Nephron progenitor cell (in vitro differentiated cells): ENCODE data around the gene BORCS6.
A peak's percentile ranks its signal among the peaks of the same experiment; 100 is the strongest.

Experiments used
- DNase-seq: peaks from one replicate; pipeline ENCODE4 v3.0.0; 2021
- H3K27ac Mint-ChIP-seq: 2 replicates; pipeline ENCODE4 v1.8.0; 2021; ENCODE audit warnings: mild to moderate bottlenecking, moderate library complexity, mixed read lengths
- H3K27me3 Mint-ChIP-seq: 2 replicates; pipeline ENCODE4 v1.8.0; 2021; ENCODE audit warnings: mild to moderate bottlenecking, low read depth, mixed read lengths; ENCODE audit not compliant: poor library complexity
- H3K36me3 Mint-ChIP-seq: 2 replicates; pipeline ENCODE4 v1.8.0; 2021; ENCODE audit warnings: low read depth, mixed read lengths
- H3K4me1 Mint-ChIP-seq: 2 replicates; pipeline ENCODE4 v1.8.0; 2021; ENCODE audit warnings: mixed read lengths
- H3K4me3 Mint-ChIP-seq: 2 replicates; pipeline ENCODE4 v1.8.0; 2021; ENCODE audit warnings: mild to moderate bottlenecking, moderate library complexity, mixed read lengths
- H3K9me3 Mint-ChIP-seq: 2 replicates; pipeline ENCODE4 v1.8.0; 2021; ENCODE audit warnings: mild to moderate bottlenecking, moderate library complexity, mixed read lengths
- TF ChIP-seq, protein P1 (sequence below): fragments of 200-600 bp; sonication (generic); IDR thresholded peaks from 2 replicates; pipeline ENCODE4 v1.5.0; 2021; ENCODE audit warnings: antibody characterized with exemption

The BORCS6 gene

GRCh38 chr17:8156246-8156992 is 33.6 kb downstream of the BORCS6 start:
- no peak overlapping the region for H3K27ac Mint-ChIP-seq
- no peaks in the 10 kb centered on the region for H3K9me3 Mint-ChIP-seq
- TF ChIP-seq, protein P1, sequence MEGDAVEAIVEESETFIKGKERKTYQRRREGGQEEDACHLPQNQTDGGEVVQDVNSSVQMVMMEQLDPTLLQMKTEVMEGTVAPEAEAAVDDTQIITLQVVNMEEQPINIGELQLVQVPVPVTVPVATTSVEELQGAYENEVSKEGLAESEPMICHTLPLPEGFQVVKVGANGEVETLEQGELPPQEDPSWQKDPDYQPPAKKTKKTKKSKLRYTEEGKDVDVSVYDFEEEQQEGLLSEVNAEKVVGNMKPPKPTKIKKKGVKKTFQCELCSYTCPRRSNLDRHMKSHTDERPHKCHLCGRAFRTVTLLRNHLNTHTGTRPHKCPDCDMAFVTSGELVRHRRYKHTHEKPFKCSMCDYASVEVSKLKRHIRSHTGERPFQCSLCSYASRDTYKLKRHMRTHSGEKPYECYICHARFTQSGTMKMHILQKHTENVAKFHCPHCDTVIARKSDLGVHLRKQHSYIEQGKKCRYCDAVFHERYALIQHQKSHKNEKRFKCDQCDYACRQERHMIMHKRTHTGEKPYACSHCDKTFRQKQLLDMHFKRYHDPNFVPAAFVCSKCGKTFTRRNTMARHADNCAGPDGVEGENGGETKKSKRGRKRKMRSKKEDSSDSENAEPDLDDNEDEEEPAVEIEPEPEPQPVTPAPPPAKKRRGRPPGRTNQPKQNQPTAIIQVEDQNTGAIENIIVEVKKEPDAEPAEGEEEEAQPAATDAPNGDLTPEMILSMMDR, result no peak
- peaks cover 2% of the 10 kb centered on the region for H3K27me3 Mint-ChIP-seq
- H3K36me3 Mint-ChIP-seq, result peaks cover 11% of the 10 kb centered on the region
- DNase-seq, result peak; percentile 99
- H3K4me3 Mint-ChIP-seq, result no peak overlapping the region
- H3K4me1 Mint-ChIP-seq, result peaks cover 23% of the 10 kb centered on the region

DNA sequence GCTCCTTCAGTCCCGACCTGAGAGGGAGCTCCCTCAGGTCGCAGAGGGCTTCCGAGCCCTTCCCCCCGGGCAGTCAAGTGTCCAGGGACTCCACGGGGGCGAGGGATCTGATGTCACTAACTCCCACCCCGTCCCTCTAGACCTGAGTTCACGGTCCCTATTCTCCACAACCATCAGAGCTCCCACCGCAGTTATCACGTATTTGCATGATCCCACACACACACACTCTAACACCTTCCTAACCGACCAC is 34.1 kb downstream of the BORCS6 start:
- Mint-ChIP-seq H3K4me3 (no peak overlapping the region), H3K27ac (no peak overlapping the region), H3K27me3 (peaks cover 2% of the 10 kb centered on the region), H3K4me1 (peaks cover 19% of the 10 kb centered on the region), H3K36me3 (peaks cover 11% of the 10 kb centered on the region), H3K9me3 (no peaks in the 10 kb centered on the region)
- TF ChIP-seq, protein P1, result no peak
- peak; percentile 49 for DNase-seq

GRCh38 chr17:8155231-8155995 is 34.6 kb downstream of the BORCS6 start:
- Mint-ChIP-seq H3K4me1 (peaks cover 18% of the 10 kb centered on the region), H3K27ac (no peak overlapping the region), H3K36me3 (peaks cover 10% of the 10 kb centered on the region), H3K4me3 (no peak overlapping the region), H3K27me3 (peaks cover 2% of the 10 kb centered on the region), H3K9me3 (no peaks in the 10 kb centered on the region)
- TF ChIP-seq, protein P1, result no peak
- no peak for DNase-seq

DNA sequence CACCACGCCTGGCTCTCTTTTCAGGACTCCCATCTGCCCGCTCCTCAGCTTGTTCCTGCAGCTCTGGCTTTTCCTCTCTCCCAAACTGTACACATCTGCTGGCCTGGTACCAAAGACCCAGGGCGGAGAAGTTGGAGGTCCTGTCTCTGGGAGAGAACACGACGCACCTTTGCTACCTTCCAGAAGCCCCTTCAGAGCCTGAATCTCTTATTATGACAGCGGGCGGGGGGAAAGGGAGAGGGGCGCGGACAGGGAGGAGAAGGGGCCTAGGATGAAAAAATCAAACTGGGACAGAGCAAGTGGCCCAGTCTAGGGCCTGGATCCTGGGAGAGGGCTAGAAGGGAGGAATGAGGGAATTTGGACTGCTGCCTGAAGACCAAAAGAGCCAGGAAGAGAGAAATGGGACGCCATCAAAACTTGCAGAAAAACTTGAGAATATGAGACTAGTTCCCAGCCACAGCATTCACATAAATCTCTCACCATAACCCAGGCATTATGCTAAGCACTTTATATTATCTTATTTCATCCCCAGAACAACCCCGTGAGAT is 35.3 kb downstream of the BORCS6 start:
- no peaks in the 10 kb centered on the region for H3K9me3 Mint-ChIP-seq

GRCh38 chr17:8153957-8154607 is 35.9 kb downstream of the BORCS6 start:
- Mint-ChIP-seq H3K4me3 (no peak overlapping the region), H3K27me3 (peaks cover 2% of the 10 kb centered on the region), H3K9me3 (no peaks in the 10 kb centered on the region), H3K36me3 (peaks cover 4% of the 10 kb centered on the region), H3K4me1 (peaks cover 12% of the 10 kb centered on the region), H3K27ac (peak overlapping the region; percentile 99)
- TF ChIP-seq, protein P1, result no peak
- peak; percentile 98 for DNase-seq

More for the DNA sequence above, 35.3 kb downstream of the BORCS6 start:
- TF ChIP-seq, protein P1, result no peak
- peaks cover 12% of the 10 kb centered on the region for H3K4me1 Mint-ChIP-seq
- no peak for DNase-seq
- H3K36me3 Mint-ChIP-seq, result peaks cover 3% of the 10 kb centered on the region
- peak overlapping the region; percentile 40 for H3K27ac Mint-ChIP-seq
- H3K27me3 Mint-ChIP-seq, result peaks cover 2% of the 10 kb centered on the region
- H3K4me3 Mint-ChIP-seq, result no peak overlapping the region
